Endothelial cell of umbilical vein (primary cell): ENCODE data around the gene ATP4A. TPM values are rescaled to one million over a fixed set of nuclear protein-coding genes. Genes with fewer than 3 reads are reported as not detected.

ENCODE experiments used
- BruUV-seq: library from RNA; stranded (reverse); fragments of 400-500 nt; replicated peaks from 2 replicates; lab custom pipeline; 2021; lab: Mats Ljungman, UMichigan
- CTCF ChIA-PET: fragments of 300-600, 350-600 bp; sonication (Branson Sonifier 250); formaldehyde crosslinking; loops from one replicate; lab custom pipeline; 2021; ENCODE audit warnings: antibody characterized with exemption, inconsistent platforms; lab: Charles Lee
- POLR2A ChIA-PET: fragments of 300-600, 350-600 bp; sonication (Branson Sonifier 250); formaldehyde crosslinking; loops from one replicate; lab custom pipeline; 2021; ENCODE audit warnings: antibody characterized with exemption, inconsistent platforms; lab: Charles Lee
- DNase-seq: peaks from one replicate; pipeline ENCODE4 v3.0.0-alpha.2; 2011; ENCODE audit warnings: low read depth, low spot score
- FAIRE-seq: peaks from 2 replicates; lab custom pipeline; 2011; peaks lifted over from hg19 to GRCh38; lab: Jason Lieb, UNC
- H2AFZ ChIP-seq: 2 replicates; pipeline ENCODE4 v1.6.0; 2012; ENCODE audit warnings: low read depth, low read length, control low read depth, inconsistent platforms
- H3K27ac ChIP-seq: 2 replicates; pipeline ENCODE4 v1.5.1; 2011; ENCODE audit warnings: low read depth, mild to moderate bottlenecking, control low read depth, low read length, moderate library complexity; ENCODE audit not compliant: insufficient read depth
- H3K27me3 ChIP-seq, 2 experiments: 2 replicates each; pipeline versions ENCODE4 v1.6.0 to v1.6.1; 2011; ENCODE audit warnings: low read length in 2 of 2, mixed read lengths in 1 of 2; ENCODE audit not compliant: control insufficient read depth in 2 of 2, insufficient read depth in 2 of 2
- H3K36me3 ChIP-seq, 2 experiments: 2 replicates in 1 of 2; 3 replicates in 1 of 2; pipeline ENCODE4 v1.5.1; 2011; ENCODE audit warnings: low read length in 2 of 2, mild to moderate bottlenecking in 1 of 2, moderate library complexity in 1 of 2; ENCODE audit not compliant: control insufficient read depth in 2 of 2, insufficient read depth in 2 of 2; ENCODE audit errors: extremely low read depth in 1 of 2
- H3K4me1 ChIP-seq: 3 replicates; pipeline ENCODE4 v1.5.1; 2011; ENCODE audit warnings: mild to moderate bottlenecking, low read length; ENCODE audit not compliant: control insufficient read depth, insufficient read depth; ENCODE audit errors: extremely low read depth
- H3K4me2 ChIP-seq: 2 replicates; pipeline ENCODE4 v1.6.1; 2011; ENCODE audit warnings: low read length, control low read depth, mixed read lengths; ENCODE audit not compliant: insufficient read depth
- H3K4me3 ChIP-seq, 3 experiments: fragments of 200-600 bp in 1 of 3; sonication (generic), shearing (Covaris generic) in 1 of 3; replicated peaks in 1 of 3; 2 replicates each; pipeline ENCODE4 v1.5.1; 2011 to 2016; ENCODE audit warnings: control low read depth in 3 of 3, low read length in 3 of 3, mild to moderate bottlenecking in 2 of 3, inconsistent platforms in 1 of 3, low read depth in 1 of 3, moderate library complexity in 1 of 3; ENCODE audit not compliant: insufficient read depth in 1 of 3
- H3K79me2 ChIP-seq: 2 replicates; pipeline ENCODE4 v1.6.0; 2012; ENCODE audit warnings: low read length, inconsistent platforms; ENCODE audit not compliant: control insufficient read depth, insufficient read depth
- H3K9ac ChIP-seq: replicated peaks from 2 replicates; pipeline ENCODE3; 2011; ENCODE audit warnings: low read length, control low read depth; ENCODE audit not compliant: insufficient read depth; ENCODE audit errors: extremely low read depth
- H3K9me1 ChIP-seq: replicated peaks from 3 replicates; pipeline ENCODE4 v1.6.0; 2011; ENCODE audit warnings: mild to moderate bottlenecking, low read length; ENCODE audit not compliant: control insufficient read depth, insufficient read depth; ENCODE audit errors: extremely low read depth
- H3K9me3 ChIP-seq: replicated peaks from 2 replicates; pipeline ENCODE4 v1.5.1; 2012; ENCODE audit warnings: low read length, inconsistent platforms; ENCODE audit not compliant: control insufficient read depth, insufficient read depth
- H4K20me1 ChIP-seq: replicated peaks from 2 replicates; pipeline ENCODE3; 2011; ENCODE audit warnings: mild to moderate bottlenecking, low read length; ENCODE audit not compliant: control insufficient read depth, insufficient read depth; ENCODE audit errors: extremely low read depth
- CTCF ChIP-seq, 2 donors: IDR thresholded peaks; 1 replicate in 1 of 2; 2 replicates in 1 of 2; pipeline ENCODE4 v1.5.1; 2011; ENCODE audit warnings: low read length in 2 of 2, mild to moderate bottlenecking in 2 of 2, moderate library complexity in 2 of 2, control low read depth in 1 of 2, inconsistent platforms in 1 of 2, low read depth in 1 of 2; ENCODE audit not compliant: insufficient read depth in 1 of 2; ENCODE audit errors: extremely low read depth in 1 of 2
- EZH2 ChIP-seq: IDR thresholded peaks from 2 replicates; pipeline ENCODE4 v1.6.1; 2012; ENCODE audit warnings: borderline replicate concordance, low read depth, mild to moderate bottlenecking, moderate library complexity, low read length, inconsistent platforms; ENCODE audit not compliant: severe bottlenecking
- FOS ChIP-seq: IDR thresholded peaks from 2 replicates; pipeline ENCODE4 v1.6.1; 2011; ENCODE audit warnings: mild to moderate bottlenecking, low read length, moderate library complexity, borderline replicate concordance; ENCODE audit not compliant: insufficient read depth
- GATA2 ChIP-seq: IDR thresholded peaks from 2 replicates; pipeline ENCODE4 v1.7.0; 2011; ENCODE audit warnings: low read depth, mild to moderate bottlenecking, moderate library complexity, mixed read lengths, low read length; ENCODE audit not compliant: insufficient read length, insufficient read depth
- JUN ChIP-seq: IDR thresholded peaks from 2 replicates; pipeline ENCODE4 v1.6.1; 2011; ENCODE audit warnings: borderline replicate concordance, low read depth; ENCODE audit not compliant: insufficient read length, insufficient read depth
- MAX ChIP-seq: IDR thresholded peaks from 2 replicates; pipeline ENCODE4 v1.6.1; 2011; ENCODE audit not compliant: insufficient read depth, insufficient read length
- MYC ChIP-seq: IDR thresholded peaks from one replicate; pipeline ENCODE4 v1.6.1; 2011; ENCODE audit warnings: mild to moderate bottlenecking, low read depth, low read length
- POLR2A ChIP-seq: IDR thresholded peaks from 2 replicates; pipeline ENCODE4 v1.6.1; 2012; ENCODE audit warnings: low read depth, mild to moderate bottlenecking, control low read depth, low read length
- POLR2AphosphoS5 ChIP-seq: IDR thresholded peaks from 2 replicates; pipeline ENCODE4 v1.6.1; 2012; ENCODE audit warnings: low read depth, mild to moderate bottlenecking, control low read depth, low read length, moderate library complexity; ENCODE audit not compliant: insufficient read depth
- dilution Hi-C: fragments of 300-500 bp; cut with MboI; formaldehyde crosslinking; loops from one replicate; pipeline ENCODE4 v1.15.0; 2019; ENCODE audit warnings: low sequenced_read_pairs; ENCODE audit not compliant: extremely low pct_ligation_motif_present
- intact Hi-C: fragments of 100-400 bp; cut with micrococcal nuclease; formaldehyde crosslinking; loops from one replicate; pipeline ENCODE4 v1.10.0; 2022
- polyA plus RNA-seq, 4 experiments: library from polyadenylated mRNA; depleted of rRNA in 3 of 4; stranded (reverse) in 3 of 4; unstranded in 1 of 4; fragments of >200 nt; gene quantifications; 2 replicates each; pipeline versions ENCODE4 v1.2.1 to v1.2.3, GENCODE V29; 2011 to 2012; ENCODE audit warnings: missing spikeins in 1 of 4
- total RNA-seq: library from RNA; stranded (reverse); gene quantifications from 2 replicates; pipeline ENCODE4 v1.2.3, GENCODE V29; 2021

The ATP4A gene
- total and polyA plus RNA-seq, 2 donors (not counting 3 experiments of a cell fraction or from before 2014, with no cell fraction given) = not detected

GRCh38 chr19:35601971-35602370, 38.5 kb upstream of the ATP4A start:
- ChIA-PET POLR2A (no interaction called here), CTCF (interaction anchor here (0.6 kb wide), 1 partner anchor 105 kb away, joined by 3 read pairs; no protein-coding TSS in a partner anchor)
- Histone ChIP-seq H4K20me1 (no peaks in the 10 kb centered on the region), H3K27me3 (no peaks in the 10 kb centered on the region), H2AFZ (no peak overlapping the region), H3K36me3 (no peaks in the 10 kb centered on the region), H3K4me2 (no peak overlapping the region), H3K4me1 (no peaks in the 10 kb centered on the region), H3K27ac (no peak overlapping the region), H3K9ac (no peak overlapping the region), H3K9me3 (no peaks in the 10 kb centered on the region), H3K79me2 (no peaks in the 10 kb centered on the region), H3K9me1 (no peaks in the 10 kb centered on the region), H3K4me3 (no peak overlapping the region)
- intact Hi-C loops = no loop called here
- BruUV-seq = no TSS peak
- TF ChIP-seq FOS (no peak), MAX (no peak), GATA2 (no peak), MYC (no peak), POLR2AphosphoS5 (no peak), JUN (no peak), EZH2 (no peak)
- DNase-seq = no peak
- FAIRE-seq = no peak
- dilution Hi-C loops = no loop called here

- intact Hi-C loops (no loop called here), dilution Hi-C loops (no loop called here)
- no peaks in the 10 kb centered on the region for H3K9me3 ChIP-seq
- H3K4me1 ChIP-seq = no peaks in the 10 kb centered on the region
- no peak overlapping the region for H2AFZ ChIP-seq
- DNase-seq = no peak
- H3K9me1 ChIP-seq = no peaks in the 10 kb centered on the region
- no peaks in the 10 kb centered on the region for H3K79me2 ChIP-seq
- TF ChIP-seq EZH2 (no peak), MAX (no peak), FOS (no peak), CTCF (IDR thresholded peaks at IDR 0.05; ENCODE audit: extremely low read depth in 1 of 2, insufficient read depth in 1 of 2, low read depth in 1 of 2, low read length in 2 of 2) (no peak), MYC (no peak), JUN (no peak), POLR2A (no peak), GATA2 (no peak), POLR2AphosphoS5 (no peak)
- H4K20me1 ChIP-seq = no peaks in the 10 kb centered on the region
- BruUV-seq = no TSS peak
- CTCF ChIA-PET = interaction anchor here (1.0 kb wide), 1 partner anchor 90 kb away, joined by 3 read pairs; no protein-coding TSS in a partner anchor
- H3K9ac ChIP-seq = no peak overlapping the region
- no peaks in the 10 kb centered on the region for H3K27me3 ChIP-seq
- no peak overlapping the region for H3K4me3 ChIP-seq
- no peak for FAIRE-seq
- no peaks in the 10 kb centered on the region for H3K36me3 ChIP-seq
- H3K4me2 ChIP-seq = no peak overlapping the region
- H3K27ac ChIP-seq = no peak overlapping the region
- POLR2A ChIA-PET = no interaction called here
Observed at GRCh38 chr19:35596366-35596999, 33.0 kb upstream of the ATP4A start.
